Measurements from ENCODE around the gene CPT1A.

DNA sequence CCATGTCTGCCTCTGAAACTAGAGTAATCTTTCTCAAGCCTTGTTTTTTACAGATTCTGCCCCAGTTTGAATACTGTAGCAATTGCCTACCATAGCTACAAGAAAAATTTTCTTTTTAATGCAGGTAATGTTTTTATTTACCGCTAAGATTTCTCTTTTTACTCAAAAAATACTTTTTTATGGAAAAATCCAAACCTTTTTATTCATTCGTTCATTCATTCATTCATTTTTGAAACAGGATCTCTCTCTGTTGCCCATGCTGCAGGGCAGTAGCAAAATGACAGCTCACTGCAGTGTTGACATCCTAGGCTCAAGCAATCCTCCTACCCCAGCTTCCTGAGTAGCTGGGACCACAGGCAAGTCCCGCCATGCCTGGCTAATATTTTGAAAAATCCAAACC is 2.7 kb upstream of the CPT1A start:
- TF ChIP-seq POLR2A (IDR thresholded peaks at IDR 0.05) (no peak), CTCF (IDR thresholded peaks at IDR 0.05) (no peak)

Measured in prostate gland (tissue), 2 donors.